Endodermal cell (in vitro differentiated cells): ENCODE results near the gene ABL1. TPM values are rescaled to one million over a fixed set of nuclear protein-coding genes. Genes with fewer than 3 reads are reported as not detected.
A peak's percentile ranks its signal among the peaks of the same experiment; 100 is the strongest.

Source experiments
- DNase-seq: peaks from one replicate; pipeline ENCODE4 v3.0.0-alpha.2; 2017
- H3K27ac ChIP-seq: 2 replicates; pipeline ENCODE4 v1.5.1; 2013; ENCODE audit warnings: mild to moderate bottlenecking, low read depth, low read length, moderate library complexity
- H3K27me3 ChIP-seq: 2 replicates; pipeline ENCODE4 v1.6.1; 2013; ENCODE audit warnings: mild to moderate bottlenecking, low read length, moderate library complexity; ENCODE audit not compliant: insufficient read depth, control insufficient read depth, poor library complexity, severe bottlenecking
- H3K36me3 ChIP-seq: 2 replicates; pipeline ENCODE4 v1.7.0; 2013; ENCODE audit warnings: mild to moderate bottlenecking, low read length, moderate library complexity; ENCODE audit not compliant: control insufficient read depth, insufficient read depth
- H3K4me1 ChIP-seq: one replicate; pipeline ENCODE4 v1.7.0; 2013; ENCODE audit warnings: low read length; ENCODE audit not compliant: control insufficient read depth, insufficient read depth
- H3K4me3 ChIP-seq: 2 replicates; pipeline ENCODE4 v1.5.1; 2013; ENCODE audit warnings: mild to moderate bottlenecking, low read length, moderate library complexity
- H3K9ac ChIP-seq: 2 replicates; pipeline ENCODE4 v1.6.1; 2013; ENCODE audit warnings: mild to moderate bottlenecking, low read length, moderate library complexity; ENCODE audit not compliant: poor library complexity, severe bottlenecking; ENCODE audit errors: extremely low read depth
- H3K9me3 ChIP-seq: 2 replicates; pipeline ENCODE4 v1.6.1; 2013; ENCODE audit warnings: mild to moderate bottlenecking, low read length, moderate library complexity; ENCODE audit not compliant: control insufficient read depth
- H3K27ac Mint-ChIP-seq: 2 replicates; pipeline ENCODE4 v1.8.0; 2020; ENCODE audit warnings: mixed read lengths
- H3K27me3 Mint-ChIP-seq: 2 replicates; pipeline ENCODE4 v1.8.0; 2021; ENCODE audit warnings: mild to moderate bottlenecking, mixed read lengths; ENCODE audit not compliant: insufficient read depth
- H3K36me3 Mint-ChIP-seq: 2 replicates; pipeline ENCODE4 v1.8.0; 2020; ENCODE audit warnings: low read depth, mixed read lengths
- H3K4me1 Mint-ChIP-seq: 2 replicates; pipeline ENCODE4 v1.8.0; 2020; ENCODE audit warnings: mixed read lengths
- H3K4me3 Mint-ChIP-seq: 2 replicates; pipeline ENCODE4 v1.8.0; 2020; ENCODE audit warnings: mild to moderate bottlenecking, moderate library complexity, mixed read lengths
- H3K9me3 Mint-ChIP-seq: 2 replicates; pipeline ENCODE4 v1.8.0; 2020; ENCODE audit warnings: mild to moderate bottlenecking, mixed read lengths
- WGBS, 2 experiments: methylation state at CpG; one replicate each; pipeline versions ENCODE4 v1.1.5 to v1.1.7; 2013; ENCODE audit warnings: missing lambda C conversion rate in 2 of 2, mixed read lengths in 1 of 2; ENCODE audit not compliant: insufficient coverage in 1 of 2, insufficient read length in 1 of 2; 5-methylcytosine and 5-hydroxymethylcytosine counted together
- total RNA-seq, 2 donors: library from RNA; stranded (reverse); fragmentation: NEBNext Ultra II Directional in 1 of 2; extraction: Animal tissue kit (Norgen Biotek cat#: 25700) in 1 of 2; gene quantifications; 2 replicates in 1 of 2; 3 replicates in 1 of 2; pipeline ENCODE4 v1.2.1, GENCODE V29; 2021
- TF ChIP-seq, protein P1 (sequence below): fragments of 200-600 bp; sonication (generic); conservative IDR thresholded peaks from 2 replicates; pipeline ENCODE4 v1.5.0; 2021; ENCODE audit warnings: antibody characterized with exemption, mild to moderate bottlenecking

ABL1 gene
- total RNA-seq, 2 donors from 2014 or later = 78.8 to 94.1 TPM

DNA sequence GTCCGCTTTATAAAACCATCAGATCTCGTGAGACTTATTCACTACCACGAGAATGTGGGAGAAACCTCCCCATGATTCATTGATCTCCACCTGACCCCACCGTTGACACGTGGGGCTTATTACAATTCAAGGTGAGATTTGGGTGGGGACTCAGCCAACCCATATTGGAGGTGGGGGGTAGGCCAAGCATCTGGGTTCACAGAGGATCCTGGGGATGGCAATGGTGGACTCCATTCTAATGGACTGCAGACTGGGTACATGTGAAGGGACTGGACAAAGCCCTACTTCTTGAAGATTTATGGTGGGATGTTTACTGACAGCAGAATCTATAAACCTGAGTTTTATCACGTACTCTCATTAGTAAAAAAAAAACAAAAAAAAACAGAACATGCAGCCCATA is 46.5 kb downstream of the ABL1 start:
- H3K4me3 Mint-ChIP-seq = no peak overlapping the region
- no peak for DNase-seq
- H3K9ac ChIP-seq = no peak overlapping the region
- H3K36me3 ChIP-seq = peaks cover 59% of the 10 kb centered on the region
- peaks cover 6% of the 10 kb centered on the region for H3K4me1 Mint-ChIP-seq
- H3K4me3 ChIP-seq = no peak overlapping the region
- H3K4me1 ChIP-seq = peaks cover 3% of the 10 kb centered on the region
- peak overlapping the region; percentile 2 for H3K27ac Mint-ChIP-seq
- H3K9me3 ChIP-seq = no peaks in the 10 kb centered on the region
- TF ChIP-seq, protein P1, sequence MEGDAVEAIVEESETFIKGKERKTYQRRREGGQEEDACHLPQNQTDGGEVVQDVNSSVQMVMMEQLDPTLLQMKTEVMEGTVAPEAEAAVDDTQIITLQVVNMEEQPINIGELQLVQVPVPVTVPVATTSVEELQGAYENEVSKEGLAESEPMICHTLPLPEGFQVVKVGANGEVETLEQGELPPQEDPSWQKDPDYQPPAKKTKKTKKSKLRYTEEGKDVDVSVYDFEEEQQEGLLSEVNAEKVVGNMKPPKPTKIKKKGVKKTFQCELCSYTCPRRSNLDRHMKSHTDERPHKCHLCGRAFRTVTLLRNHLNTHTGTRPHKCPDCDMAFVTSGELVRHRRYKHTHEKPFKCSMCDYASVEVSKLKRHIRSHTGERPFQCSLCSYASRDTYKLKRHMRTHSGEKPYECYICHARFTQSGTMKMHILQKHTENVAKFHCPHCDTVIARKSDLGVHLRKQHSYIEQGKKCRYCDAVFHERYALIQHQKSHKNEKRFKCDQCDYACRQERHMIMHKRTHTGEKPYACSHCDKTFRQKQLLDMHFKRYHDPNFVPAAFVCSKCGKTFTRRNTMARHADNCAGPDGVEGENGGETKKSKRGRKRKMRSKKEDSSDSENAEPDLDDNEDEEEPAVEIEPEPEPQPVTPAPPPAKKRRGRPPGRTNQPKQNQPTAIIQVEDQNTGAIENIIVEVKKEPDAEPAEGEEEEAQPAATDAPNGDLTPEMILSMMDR = no peak
- no peak overlapping the region for H3K27ac ChIP-seq
- H3K27me3 ChIP-seq = no peaks in the 10 kb centered on the region
- 86 to 94% methylated on average over 3 to 5 of the region's 6 CpGs for WGBS, 2 experiments
- peaks cover 82% of the 10 kb centered on the region for H3K36me3 Mint-ChIP-seq
- H3K27me3 Mint-ChIP-seq = no peaks in the 10 kb centered on the region
- no peaks in the 10 kb centered on the region for H3K9me3 Mint-ChIP-seq

DNA sequence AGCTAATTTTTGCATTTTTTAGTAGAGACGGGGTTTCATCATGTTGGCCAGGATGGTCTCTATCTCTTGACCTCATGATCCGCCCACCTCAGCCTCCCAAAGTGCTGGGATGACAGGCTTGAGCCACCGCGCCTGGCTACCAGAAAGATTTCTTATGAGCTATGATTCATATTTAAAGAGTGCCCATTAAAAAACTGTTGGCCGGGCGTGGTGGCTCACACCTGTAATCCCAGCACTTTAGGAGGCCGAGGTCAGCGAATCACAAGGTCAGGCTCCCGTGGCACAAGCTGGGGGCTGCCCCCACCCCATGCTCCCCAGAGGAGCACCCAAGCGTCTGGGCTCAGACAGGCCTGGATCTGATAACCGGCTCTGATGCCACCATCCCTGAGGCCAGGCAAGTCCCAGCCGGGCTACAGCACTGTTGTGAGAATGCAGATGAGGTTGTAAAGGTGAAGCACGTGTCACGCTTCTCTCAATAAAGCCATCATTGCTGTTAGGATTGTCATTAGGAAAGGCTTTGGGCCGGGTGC is 47.7 kb downstream of the ABL1 start:
- H3K27ac Mint-ChIP-seq = no peak overlapping the region
- peaks cover 6% of the 10 kb centered on the region for H3K4me1 Mint-ChIP-seq
- H3K27me3 ChIP-seq = no peaks in the 10 kb centered on the region
- H3K9me3 ChIP-seq = no peaks in the 10 kb centered on the region
- H3K4me1 ChIP-seq = peaks cover 3% of the 10 kb centered on the region
- H3K4me3 Mint-ChIP-seq = no peak overlapping the region
- H3K9me3 Mint-ChIP-seq = no peaks in the 10 kb centered on the region
- H3K36me3 ChIP-seq = peaks cover 57% of the 10 kb centered on the region
- 93 to 94% methylated on average over 9 to 15 of the region's 15 CpGs for WGBS, 2 experiments
- no peaks in the 10 kb centered on the region for H3K27me3 Mint-ChIP-seq
- H3K36me3 Mint-ChIP-seq = peaks cover 83% of the 10 kb centered on the region
- no peak for DNase-seq
- H3K27ac ChIP-seq = no peak overlapping the region
- no peak overlapping the region for H3K4me3 ChIP-seq
- no peak overlapping the region for H3K9ac ChIP-seq
- TF ChIP-seq, protein P1 = no peak

DNA sequence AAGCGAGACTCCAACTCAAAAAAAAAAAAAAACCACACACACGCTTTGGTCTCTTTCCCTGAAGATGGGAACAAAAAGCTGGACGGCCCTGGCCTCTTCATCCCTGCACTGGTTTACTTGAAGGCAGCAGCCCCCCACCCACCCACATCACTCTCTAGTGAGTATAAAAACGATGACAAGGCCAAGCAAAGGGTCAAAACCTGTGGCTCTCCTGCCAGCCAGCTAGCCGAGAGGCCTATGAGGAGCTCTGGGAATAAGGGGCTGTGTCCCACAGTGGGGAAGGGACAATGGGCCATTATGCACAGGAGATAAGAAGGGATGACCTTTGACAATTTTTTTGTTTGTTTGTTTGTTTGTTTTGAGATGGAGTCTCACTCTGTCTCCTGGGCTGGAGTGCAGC is 48.4 kb downstream of the ABL1 start:
- Mint-ChIP-seq H3K4me1 (peaks cover 6% of the 10 kb centered on the region), H3K36me3 (peaks cover 85% of the 10 kb centered on the region), H3K4me3 (no peak overlapping the region), H3K27me3 (no peaks in the 10 kb centered on the region), H3K9me3 (no peaks in the 10 kb centered on the region), H3K27ac (peak overlapping the region; percentile 4)
- H3K9ac ChIP-seq = no peak overlapping the region
- TF ChIP-seq, protein P1 = no peak
- 71 to 85% methylated on average over 1 to 5 of the region's 5 CpGs for WGBS, 2 experiments
- H3K36me3 ChIP-seq = peaks cover 57% of the 10 kb centered on the region
- peak; percentile 42 for DNase-seq
- H3K9me3 ChIP-seq = no peaks in the 10 kb centered on the region
- H3K4me1 ChIP-seq = peaks cover 3% of the 10 kb centered on the region
- H3K27ac ChIP-seq = no peak overlapping the region
- H3K27me3 ChIP-seq = no peaks in the 10 kb centered on the region
- no peak overlapping the region for H3K4me3 ChIP-seq
